HG02623 (cell line): ENCODE measurements around the gene DGKZ.
"Not testable (repeated sequence)": the region's sequence is repeated elsewhere in the genome, so short reads cannot be mapped to it uniquely, and the experiment has no call there.

Experiments
- ATAC-seq: cut with Tn5 transposase; IDR thresholded peaks from one replicate; pipeline ENCODE4 v1.9.1; 2021; ENCODE audit warnings: moderate library complexity; ENCODE audit not compliant: unreplicated experiment

DGKZ gene

DNA sequence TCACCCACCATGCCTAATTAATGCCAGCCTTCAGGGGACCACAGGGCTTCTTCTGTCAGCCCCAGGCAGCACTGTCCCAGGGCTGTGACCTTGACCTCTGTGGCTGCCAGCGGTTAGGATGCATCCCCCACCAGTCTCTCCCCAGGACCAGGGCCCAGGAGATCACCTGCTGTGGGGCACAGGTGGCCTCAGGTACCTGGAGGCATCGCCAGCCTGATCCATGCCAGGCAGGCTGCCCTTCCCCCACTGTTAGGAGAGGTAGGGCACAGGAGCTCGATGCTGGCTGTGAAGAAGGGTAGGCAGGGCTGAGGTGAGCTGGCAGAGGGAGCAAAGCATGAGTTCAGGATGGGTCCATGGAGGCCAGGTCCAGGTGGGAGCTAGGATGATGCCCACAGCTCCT is 17.5 kb downstream of the DGKZ start:
- ATAC-seq = no peak

DNA sequence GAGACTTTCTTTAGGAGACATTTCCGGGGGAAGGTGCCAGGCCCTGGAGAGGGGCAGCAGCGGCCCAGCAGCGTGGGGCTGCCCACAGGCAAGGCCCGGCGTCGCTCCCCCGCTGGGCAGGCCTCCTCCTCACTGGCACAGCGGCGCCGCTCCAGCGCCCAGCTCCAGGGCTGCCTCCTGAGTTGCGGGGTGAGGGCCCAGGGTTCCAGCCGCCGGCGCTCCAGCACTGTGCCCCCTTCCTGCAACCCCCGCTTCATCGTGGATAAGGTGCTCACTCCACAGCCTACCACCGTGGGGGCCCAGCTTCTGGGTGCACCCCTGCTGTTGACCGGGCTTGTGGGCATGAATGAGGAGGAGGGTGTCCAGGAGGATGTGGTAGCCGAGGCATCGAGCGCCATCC is 19.0 kb downstream of the DGKZ start:
- ATAC-seq = no peak

DNA sequence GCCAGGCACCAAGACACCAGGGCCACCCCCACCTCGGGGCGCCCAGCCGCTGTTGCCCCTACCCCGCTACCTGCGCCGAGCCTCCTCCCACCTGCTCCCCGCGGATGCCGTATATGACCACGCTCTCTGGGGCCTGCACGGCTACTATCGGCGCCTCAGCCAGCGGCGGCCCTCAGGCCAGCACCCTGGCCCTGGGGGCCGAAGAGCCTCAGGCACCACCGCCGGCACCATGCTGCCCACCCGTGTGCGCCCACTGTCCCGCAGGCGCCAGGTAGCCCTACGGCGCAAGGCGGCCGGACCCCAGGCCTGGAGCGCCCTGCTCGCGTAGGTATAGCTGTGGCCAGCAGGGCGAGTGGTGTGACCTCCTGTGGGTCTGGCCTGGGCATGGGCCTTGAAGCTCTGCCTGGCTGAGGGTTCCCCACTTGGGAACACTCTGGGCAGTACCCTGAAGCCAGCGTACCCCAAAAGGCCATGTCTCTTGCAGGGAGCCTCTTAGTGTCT is 19.4 kb downstream of the DGKZ start:
- no peak for ATAC-seq

DNA sequence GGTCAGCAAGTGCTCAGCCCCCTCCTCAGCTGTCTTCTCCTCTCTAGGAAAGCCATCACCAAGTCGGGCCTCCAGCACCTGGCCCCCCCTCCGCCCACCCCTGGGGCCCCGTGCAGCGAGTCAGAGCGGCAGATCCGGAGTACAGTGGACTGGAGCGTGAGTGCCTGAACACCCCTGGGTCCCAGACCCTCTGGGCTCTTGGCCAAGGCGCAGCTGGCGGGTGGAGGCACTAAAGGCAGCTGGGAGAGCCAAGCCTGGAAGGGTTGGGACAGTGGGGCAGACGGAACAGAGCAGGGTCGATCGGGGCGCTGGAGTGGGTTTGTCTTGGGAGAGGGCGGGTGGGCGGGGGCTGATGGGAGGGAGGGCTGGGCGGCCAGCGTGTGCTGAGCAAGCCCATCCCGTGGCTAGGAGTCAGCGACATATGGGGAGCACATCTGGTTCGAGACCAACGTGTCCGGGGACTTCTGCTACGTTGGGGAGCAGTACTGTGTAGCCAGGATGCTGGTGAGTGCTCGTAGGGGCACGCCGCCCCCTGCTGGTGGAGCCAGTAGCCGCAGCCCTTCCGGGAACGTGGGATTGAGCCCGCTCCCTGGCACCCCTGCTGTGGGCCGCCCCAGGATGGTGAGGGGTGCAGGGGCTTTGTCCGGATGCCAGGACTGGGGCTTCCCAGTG is 20.1 kb downstream of the DGKZ start:
- peak; percentile 79 for ATAC-seq

DNA sequence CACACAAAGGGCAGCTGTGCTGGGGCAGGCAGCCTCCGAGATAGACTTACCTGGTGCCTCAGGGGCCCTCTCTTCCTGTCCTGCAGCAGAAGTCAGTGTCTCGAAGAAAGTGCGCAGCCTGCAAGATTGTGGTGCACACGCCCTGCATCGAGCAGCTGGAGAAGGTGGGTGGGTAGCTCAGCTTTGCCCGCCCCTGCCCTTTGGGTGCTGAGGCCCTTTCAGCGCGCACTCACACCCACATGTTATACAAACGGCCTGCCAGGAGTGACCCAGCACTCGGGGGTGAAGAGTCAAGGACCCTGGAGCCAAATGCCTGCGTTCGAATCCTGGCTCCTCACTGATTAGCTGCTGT is 20.6 kb downstream of the DGKZ start:
- ATAC-seq = no peak

DNA sequence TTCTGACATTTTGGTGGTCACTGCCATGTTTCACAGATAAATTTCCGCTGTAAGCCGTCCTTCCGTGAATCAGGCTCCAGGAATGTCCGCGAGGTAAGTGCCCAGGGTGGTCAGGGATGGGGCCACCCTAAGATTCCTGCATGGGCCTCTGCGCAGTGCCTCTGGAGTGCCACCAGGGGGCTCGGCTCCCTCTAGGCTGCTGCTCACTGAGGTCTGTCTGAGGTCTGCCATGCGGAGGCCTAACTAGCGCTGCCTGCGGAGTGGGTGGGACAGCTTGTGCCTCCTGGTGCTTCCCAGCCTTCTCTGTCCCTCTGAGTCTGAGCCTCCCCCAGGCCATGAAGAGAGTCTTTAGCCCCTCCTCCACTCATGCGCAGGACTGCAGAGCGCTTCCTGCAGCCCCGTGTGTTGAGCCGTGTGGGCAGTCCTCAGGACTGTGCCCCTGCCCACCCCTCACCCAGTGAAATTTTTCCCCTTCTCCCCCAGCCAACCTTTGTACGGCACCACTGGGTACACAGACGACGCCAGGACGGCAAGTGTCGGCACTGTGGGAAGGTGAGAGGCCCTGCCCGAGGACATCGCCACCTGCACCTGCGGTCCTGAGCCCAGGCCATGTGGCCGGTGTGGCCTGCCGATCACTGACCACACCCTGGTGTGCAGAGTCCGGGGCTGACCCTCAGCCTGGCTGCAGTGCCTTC is 22.3 kb downstream of the DGKZ start:
- ATAC-seq = peak; percentile 42

DNA sequence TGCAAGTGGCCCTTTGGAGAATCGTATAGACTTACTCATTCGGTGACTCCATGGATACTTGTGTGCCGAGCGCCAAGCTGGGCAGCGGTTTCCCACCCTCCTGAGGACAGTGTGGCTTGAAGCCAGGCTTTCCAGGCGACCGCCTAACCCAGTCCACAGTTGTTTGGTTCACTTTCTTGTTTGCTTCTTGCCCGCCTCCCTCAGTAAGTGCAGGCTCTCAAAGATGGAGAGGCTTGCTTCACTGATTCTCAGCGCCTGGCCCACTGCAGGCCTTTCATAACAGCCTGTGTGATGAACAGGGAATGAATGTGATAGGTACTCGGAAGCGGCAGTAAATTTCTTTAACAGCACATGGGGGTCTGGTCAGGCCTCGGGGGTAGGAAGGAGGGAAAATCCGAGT is 23.0 kb downstream of the DGKZ start:
- ATAC-seq = no peak

DNA sequence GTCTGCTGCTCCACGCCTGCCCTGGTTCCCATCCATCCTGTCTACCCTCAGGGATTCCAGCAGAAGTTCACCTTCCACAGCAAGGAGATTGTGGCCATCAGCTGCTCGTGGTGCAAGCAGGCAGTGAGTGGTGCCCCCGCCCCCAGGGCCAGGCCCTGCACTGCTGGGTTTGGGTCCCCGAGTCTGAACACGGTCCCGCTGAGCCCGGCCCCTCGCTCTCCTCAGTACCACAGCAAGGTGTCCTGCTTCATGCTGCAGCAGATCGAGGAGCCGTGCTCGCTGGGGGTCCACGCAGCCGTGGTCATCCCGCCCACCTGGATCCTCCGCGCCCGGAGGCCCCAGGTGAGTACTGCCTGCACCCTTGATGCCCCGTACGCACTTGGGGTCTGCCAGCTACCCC is 24.0 kb downstream of the DGKZ start:
- ATAC-seq = not testable (repeated sequence)

DNA sequence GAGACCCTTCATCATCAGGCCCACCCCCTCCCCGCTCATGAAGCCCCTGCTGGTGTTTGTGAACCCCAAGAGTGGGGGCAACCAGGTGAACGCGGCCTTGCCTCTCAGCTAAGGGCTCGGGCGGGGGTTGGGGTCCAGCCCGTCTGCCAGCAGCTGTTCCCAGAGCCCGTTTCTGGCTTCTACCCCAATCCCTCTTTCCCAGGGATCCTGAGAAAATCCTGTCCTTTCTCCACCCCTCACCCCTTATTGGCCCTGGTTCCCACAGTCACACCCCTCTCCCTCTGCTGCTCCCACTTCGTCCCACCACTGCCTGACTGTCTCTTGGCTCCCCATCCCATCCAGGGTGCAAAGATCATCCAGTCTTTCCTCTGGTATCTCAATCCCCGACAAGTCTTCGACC is 24.8 kb downstream of the DGKZ start:
- ATAC-seq = no peak

DNA sequence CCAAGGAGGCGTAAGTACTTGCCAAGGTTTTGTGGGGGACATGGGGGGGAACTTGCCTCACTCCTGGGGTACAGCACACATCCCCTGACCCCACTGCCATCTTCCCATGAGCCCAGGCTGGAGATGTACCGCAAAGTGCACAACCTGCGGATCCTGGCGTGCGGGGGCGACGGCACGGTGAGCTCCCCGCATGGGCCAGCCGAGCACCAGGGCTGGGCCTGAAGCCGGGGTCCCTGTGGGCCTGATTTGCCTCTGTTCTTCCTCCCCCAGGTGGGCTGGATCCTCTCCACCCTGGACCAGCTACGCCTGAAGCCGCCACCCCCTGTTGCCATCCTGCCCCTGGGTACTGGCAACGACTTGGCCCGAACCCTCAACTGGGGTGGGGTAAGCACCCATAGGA is 25.2 kb downstream of the DGKZ start:
- ATAC-seq = not testable (repeated sequence)

DNA sequence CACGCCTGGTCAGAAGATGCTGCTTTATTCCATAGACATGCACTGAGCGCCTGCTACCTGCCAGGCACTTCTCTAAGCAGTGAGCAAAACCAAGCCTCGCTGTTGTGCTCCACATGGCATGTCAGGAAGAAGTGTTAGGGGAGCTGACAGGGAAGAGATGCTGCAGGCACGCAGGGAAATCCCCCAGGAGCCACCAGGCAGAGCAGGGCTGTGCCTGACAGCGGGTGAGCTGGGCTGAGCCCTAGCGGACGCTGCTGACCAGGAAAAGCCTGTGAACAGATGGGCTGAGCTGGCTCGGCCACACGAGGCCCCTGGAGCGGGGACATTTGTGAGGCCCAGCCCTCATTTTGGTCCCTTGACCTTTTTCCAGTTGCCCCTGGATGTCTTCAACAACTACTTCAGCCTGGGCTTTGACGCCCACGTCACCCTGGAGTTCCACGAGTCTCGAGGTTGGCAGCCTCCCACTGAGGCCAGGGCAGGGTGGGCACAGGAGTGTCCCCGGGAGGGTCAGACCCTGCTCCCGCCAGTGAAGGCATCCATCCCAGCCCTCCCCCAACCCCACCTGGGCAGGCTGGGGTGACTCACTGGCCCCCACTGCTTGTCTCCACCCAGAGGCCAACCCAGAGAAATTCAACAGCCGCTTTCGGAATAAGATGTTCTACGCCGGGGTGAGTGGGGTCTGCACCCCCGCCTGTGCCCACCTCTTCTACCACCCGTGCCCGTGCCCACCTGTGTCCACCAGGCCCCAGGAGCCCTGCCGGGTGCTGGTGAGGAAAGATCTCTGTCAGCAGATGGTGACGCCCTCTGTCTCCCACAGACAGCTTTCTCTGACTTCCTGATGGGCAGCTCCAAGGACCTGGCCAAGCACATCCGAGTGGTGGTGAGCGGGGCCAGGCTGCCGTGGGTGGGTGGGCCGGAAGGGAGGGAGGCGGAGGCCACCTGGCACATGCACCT is 26.8 kb downstream of the DGKZ start:
- no peak for ATAC-seq

DNA sequence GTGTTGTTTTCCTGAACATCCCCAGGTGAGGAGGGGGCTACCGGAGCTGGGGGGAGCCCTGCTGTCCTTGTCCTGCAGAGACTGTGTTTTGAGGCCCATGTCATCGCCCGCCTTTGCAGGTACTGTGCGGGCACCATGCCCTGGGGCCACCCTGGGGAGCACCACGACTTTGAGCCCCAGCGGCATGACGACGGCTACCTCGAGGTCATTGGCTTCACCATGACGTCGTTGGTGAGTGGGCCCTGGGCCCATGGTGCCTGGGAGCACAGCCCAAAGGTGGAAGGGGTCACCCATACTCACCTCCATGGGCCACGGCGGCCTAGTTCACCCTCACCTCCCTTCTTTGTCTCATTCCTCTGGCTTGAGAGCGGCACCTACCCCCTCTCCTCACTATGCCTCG is 27.6 kb downstream of the DGKZ start:
- ATAC-seq = no peak

DNA sequence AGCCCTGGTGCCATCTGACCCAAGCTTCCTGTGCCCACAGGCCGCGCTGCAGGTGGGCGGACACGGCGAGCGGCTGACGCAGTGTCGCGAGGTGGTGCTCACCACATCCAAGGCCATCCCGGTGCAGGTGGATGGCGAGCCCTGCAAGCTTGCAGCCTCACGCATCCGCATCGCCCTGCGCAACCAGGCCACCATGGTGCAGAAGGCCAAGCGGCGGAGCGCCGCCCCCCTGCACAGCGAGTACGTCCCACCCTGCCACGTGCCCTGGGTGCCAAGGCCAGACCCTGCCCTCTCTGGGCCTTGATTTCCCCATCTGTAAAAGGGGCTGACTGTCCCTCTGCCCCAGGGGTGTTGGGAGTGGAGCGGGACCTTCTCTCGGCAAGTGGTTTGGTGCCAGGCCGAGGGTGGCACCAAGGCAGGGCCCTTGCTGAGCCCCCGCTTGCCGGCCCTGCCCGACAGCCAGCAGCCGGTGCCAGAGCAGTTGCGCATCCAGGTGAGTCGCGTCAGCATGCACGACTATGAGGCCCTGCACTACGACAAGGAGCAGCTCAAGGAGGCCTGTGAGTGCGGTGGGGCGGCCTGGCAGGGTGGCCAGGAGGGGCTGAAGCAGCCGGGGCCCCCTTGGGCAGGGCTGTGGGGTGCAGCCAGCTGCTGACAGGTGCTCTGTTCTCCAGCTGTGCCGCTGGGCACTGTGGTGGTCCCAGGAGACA is 28.3 kb downstream of the DGKZ start:
- no peak for ATAC-seq

DNA sequence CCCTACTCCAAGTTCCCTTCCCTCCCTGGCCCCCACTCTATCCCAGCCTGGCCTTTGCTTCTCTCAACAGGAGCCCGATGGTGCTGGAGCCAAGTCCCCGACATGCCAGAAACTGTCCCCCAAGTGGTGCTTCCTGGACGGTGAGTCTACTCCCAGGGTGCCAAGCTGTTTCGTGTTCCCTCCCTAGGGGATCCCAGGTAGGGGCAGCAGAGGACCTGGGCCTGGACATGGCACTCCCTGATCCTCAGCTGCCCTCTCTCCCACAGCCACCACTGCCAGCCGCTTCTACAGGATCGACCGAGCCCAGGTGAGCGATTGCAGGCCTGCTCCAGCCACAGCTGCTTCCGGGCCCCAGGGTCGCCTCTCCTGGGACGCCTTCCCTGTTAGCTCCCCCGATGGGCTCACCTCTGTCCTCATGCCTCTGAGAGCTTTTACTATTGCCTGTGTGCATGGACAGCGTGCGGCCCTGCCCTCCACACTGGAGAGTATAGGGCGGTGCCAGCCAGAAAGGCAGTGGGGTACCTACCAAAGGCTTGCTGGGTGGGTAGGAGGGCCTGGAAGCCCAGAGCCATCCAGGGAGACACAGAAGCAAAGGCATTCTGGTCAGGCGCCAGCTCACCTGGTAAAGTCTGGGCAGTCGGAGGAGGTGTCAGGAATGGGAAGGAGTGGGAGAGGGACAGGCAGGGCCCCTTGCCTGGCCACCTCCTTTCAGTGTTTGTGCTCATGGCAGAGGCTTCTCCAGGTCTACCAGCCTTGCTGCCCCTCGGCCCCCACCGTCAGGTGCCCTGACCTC is 29.2 kb downstream of the DGKZ start:
- ATAC-seq = no peak

DNA sequence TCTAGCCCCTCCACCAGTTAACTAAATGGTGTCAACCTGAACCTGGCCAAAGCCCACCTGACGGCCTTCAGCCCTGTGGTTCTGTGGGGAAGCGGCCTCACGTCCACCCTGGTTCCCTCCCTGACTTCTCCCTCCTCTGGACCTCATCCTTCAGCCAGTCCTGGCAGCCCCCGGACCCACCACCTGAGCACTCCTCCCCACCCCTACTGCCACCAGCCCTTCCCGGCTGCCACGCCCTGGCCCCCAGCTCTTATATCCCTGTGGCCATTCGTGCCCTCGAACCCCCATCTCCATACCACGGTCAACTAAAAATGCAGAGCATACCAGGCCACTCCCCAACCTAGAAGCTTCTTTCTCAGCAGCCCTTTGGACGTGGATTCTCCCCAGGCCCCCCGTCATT is 30.0 kb downstream of the DGKZ start:
- no peak for ATAC-seq

DNA sequence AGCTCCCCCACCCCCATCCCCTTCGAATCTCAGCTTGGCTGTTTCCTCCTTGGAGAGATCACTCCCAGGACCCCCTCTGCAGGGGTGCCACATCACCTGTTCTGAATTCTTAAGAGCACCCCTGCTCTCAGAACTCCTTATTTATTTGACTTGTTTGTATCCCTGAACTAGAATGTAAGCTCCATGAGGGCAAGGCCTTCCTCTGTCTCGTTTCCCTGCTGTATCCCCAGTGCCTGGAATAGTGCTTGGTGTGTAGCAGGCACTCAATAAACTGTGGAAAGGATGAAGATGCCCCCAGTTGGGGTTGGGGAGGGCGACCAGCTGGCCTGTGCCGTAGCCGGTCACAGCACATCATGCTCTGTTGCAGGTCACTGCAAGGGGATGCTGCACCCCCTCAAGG is 30.6 kb downstream of the DGKZ start:
- no peak for ATAC-seq

DNA sequence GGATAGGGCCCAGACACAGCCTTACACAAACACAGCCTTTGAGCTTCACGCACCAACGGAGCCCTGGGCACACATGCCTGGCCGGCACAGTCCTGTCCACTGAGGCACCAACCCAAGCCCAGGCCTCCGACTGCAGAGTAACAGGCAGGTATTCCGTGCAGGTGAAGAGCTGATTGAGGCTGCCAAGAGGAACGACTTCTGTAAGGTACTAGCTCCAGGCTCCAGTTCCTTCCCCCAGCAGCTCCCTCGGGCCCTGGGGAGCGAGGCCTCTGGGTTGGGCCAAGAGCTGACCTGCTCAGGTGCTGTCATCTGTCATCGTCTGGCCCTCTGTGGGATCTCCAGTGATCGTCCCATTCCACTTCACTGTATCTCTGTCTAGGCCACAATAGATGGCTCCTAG is 31.0 kb downstream of the DGKZ start:
- no peak for ATAC-seq

DNA sequence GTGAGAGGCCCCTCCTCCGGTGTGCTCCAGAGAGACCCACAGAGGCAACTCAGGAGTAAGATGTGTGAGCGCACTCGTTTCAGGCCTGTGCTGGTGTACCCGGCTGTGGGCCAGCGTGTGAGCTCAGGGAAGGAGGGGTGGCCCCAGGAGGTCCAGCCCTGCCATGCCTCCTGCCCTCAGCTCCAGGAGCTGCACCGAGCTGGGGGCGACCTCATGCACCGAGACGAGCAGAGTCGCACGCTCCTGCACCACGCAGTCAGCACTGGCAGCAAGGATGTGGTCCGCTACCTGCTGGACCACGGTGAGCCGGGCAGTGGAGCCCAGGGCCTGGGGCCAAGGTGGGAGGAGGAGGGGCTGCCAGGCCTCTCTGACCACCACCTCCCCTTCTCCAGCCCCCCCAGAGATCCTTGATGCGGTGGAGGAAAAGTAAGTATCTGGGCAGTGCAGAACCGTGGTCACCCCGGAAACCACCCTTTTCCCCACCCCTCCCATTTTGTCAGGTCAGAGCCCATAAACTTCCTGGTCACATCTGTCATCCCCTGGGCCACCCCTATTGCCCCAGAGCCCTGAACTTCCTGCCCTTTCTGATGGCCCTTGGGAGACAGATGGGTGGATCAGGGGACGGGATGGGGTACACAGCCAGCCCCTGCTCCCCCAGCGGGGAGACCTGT is 31.7 kb downstream of the DGKZ start:
- no peak for ATAC-seq

DNA sequence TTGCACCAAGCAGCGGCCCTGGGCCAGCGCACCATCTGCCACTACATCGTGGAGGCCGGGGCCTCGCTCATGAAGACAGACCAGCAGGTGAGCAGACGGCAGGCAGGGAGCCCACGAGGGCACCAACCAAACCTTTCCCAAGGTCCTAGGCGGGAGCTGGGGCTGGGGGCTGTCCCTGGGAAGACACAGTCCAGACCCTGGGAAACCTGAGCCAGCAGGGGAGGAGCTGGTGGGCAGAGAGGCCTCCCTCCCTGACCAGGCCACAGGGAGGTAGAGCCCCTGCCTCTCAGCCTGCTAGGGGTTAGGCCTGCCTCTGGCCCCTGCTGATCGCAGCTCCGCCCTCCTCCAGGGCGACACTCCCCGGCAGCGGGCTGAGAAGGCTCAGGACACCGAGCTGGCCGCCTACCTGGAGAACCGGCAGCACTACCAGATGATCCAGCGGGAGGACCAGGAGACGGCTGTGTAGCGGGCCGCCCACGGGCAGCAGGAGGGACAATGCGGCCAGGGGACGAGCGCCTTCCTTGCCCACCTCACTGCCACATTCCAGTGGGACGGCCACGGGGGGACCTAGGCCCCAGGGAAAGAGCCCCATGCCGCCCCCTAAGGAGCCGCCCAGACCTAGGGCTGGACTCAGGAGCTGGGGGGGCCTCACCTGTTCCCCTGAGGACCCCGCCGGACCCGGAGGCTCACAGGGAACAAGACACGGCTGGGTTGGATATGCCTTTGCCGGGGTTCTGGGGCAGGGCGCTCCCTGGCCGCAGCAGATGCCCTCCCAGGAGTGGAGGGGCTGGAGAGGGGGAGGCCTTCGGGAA is 32.4 kb downstream of the DGKZ start:
- ATAC-seq = not testable (repeated sequence)
